Neural crest cell (in vitro differentiated cells): ENCODE data around the gene DIAPH2. TPM values are rescaled to one million over a fixed set of nuclear protein-coding genes. Genes with fewer than 3 reads are reported as not detected.

ENCODE experiments used
- DNase-seq: peaks from one replicate; pipeline ENCODE4 v3.0.0; 2021; ENCODE audit warnings: low read depth, mixed read lengths, low spot score
- H3K27ac Mint-ChIP-seq: one replicate; pipeline ENCODE4 v1.8.0; 2021; ENCODE audit warnings: mild to moderate bottlenecking, mixed read lengths; ENCODE audit not compliant: unreplicated experiment
- H3K27me3 Mint-ChIP-seq: 2 replicates; pipeline ENCODE4 v1.8.0; 2021; ENCODE audit warnings: low read depth, mild to moderate bottlenecking, mixed read lengths
- H3K36me3 Mint-ChIP-seq: 2 replicates; pipeline ENCODE4 v1.8.0; 2021; ENCODE audit warnings: low read depth, mild to moderate bottlenecking, mixed read lengths
- H3K4me1 Mint-ChIP-seq: 2 replicates; pipeline ENCODE4 v1.8.0; 2021; ENCODE audit warnings: mixed read lengths
- H3K4me3 Mint-ChIP-seq: one replicate; pipeline ENCODE4 v1.8.0; 2021; ENCODE audit warnings: mild to moderate bottlenecking, mixed read lengths
- H3K9me3 Mint-ChIP-seq: 2 replicates; pipeline ENCODE4 v1.8.0; 2021; ENCODE audit warnings: mixed read lengths
- total RNA-seq: library from RNA; stranded (reverse); gene quantifications from 2 replicates; pipeline ENCODE4 v1.2.1, GENCODE V29; 2021
- TF ChIP-seq, protein P1 (sequence below): fragments of 200-600 bp; sonication (generic); conservative IDR thresholded peaks from 2 replicates; pipeline ENCODE4 v1.5.0; 2021; ENCODE audit warnings: antibody characterized with exemption, mild to moderate bottlenecking

DIAPH2 gene
- total RNA-seq, 1 donor from 2014 or later = 8.4 TPM

DNA sequence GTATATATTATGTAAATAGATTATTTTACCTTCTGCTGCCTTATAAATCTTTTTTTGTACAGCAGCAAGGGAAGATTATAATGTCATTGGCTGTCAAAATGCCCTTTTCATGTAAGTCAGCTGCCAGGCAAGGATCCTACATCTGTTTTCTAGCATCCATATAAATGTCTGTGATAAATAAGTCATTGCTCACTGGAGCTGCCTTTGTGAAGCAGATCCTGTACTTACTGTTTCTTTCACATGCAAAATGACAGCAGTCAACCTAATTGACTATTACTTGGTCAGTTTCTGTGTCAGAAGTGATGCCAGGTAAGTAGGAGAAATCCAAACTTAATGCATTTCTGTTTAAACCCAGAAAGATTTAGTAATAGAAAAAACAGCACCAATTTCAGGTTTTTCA is 819.8 kb downstream of the DIAPH2 start:
- no peak overlapping the region for H3K27ac Mint-ChIP-seq
- H3K9me3 Mint-ChIP-seq = peaks cover 4% of the 10 kb centered on the region
- no peaks in the 10 kb centered on the region for H3K36me3 Mint-ChIP-seq
- TF ChIP-seq, protein P1, sequence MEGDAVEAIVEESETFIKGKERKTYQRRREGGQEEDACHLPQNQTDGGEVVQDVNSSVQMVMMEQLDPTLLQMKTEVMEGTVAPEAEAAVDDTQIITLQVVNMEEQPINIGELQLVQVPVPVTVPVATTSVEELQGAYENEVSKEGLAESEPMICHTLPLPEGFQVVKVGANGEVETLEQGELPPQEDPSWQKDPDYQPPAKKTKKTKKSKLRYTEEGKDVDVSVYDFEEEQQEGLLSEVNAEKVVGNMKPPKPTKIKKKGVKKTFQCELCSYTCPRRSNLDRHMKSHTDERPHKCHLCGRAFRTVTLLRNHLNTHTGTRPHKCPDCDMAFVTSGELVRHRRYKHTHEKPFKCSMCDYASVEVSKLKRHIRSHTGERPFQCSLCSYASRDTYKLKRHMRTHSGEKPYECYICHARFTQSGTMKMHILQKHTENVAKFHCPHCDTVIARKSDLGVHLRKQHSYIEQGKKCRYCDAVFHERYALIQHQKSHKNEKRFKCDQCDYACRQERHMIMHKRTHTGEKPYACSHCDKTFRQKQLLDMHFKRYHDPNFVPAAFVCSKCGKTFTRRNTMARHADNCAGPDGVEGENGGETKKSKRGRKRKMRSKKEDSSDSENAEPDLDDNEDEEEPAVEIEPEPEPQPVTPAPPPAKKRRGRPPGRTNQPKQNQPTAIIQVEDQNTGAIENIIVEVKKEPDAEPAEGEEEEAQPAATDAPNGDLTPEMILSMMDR = no peak
- no peaks in the 10 kb centered on the region for H3K27me3 Mint-ChIP-seq
- H3K4me3 Mint-ChIP-seq = no peak overlapping the region
- no peaks in the 10 kb centered on the region for H3K4me1 Mint-ChIP-seq
- DNase-seq = no peak

GRCh38 chrX:97517763-97518162 is 833.1 kb downstream of the DIAPH2 start:
- DNase-seq = no peak
- no peak overlapping the region for H3K27ac Mint-ChIP-seq
- no peaks in the 10 kb centered on the region for H3K27me3 Mint-ChIP-seq

DNA sequence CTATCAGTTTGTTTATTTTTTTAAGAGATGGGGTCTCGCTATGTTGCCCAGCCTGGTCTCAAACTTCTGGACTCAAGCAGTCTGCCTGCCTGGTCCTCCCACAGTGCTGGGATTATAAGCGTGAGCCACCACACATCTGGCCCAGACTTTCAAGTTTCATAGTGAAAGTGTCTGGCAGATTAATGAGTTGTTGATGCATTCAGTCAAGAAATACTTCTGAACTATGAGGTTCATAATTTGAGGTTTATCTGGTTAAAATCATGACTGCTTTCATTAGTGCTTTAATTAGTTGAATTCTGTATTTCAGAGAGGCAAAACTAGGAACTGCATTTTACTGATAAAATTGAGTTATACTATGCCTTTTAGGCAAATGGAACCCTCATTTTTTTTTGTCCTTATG is 837.7 kb downstream of the DIAPH2 start:
- H3K9me3 Mint-ChIP-seq = peaks cover 5% of the 10 kb centered on the region
- H3K27ac Mint-ChIP-seq = no peak overlapping the region
- H3K36me3 Mint-ChIP-seq = peaks cover 5% of the 10 kb centered on the region

More at GRCh38 chrX:97517763-97518162, 833.1 kb downstream of the DIAPH2 start:
- TF ChIP-seq, protein P1 = no peak
- Mint-ChIP-seq H3K4me1 (peaks cover 3% of the 10 kb centered on the region), H3K9me3 (peaks cover 2% of the 10 kb centered on the region), H3K4me3 (no peak overlapping the region), H3K36me3 (peaks cover 6% of the 10 kb centered on the region)

DNA sequence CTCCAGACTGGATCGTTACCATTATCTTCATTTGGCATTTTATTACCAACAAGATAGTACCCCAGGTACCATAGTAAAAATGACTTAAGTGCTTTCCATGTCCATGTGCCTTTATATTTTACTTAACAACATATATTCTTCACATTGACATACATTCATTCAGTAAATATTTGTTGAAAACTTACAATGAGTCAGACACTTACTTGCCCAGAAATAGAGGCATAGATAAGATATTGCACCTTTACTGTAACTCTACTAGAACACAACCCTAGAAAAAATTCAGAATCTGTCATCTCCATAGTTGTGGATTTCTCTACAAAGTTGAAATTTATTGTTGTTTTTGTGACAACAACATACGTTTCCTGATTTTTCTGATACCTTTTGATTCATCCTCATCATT is 839.7 kb downstream of the DIAPH2 start:
- Mint-ChIP-seq H3K4me3 (no peak overlapping the region), H3K27ac (no peak overlapping the region), H3K36me3 (peaks cover 12% of the 10 kb centered on the region), H3K4me1 (peaks cover 16% of the 10 kb centered on the region), H3K27me3 (no peaks in the 10 kb centered on the region), H3K9me3 (peaks cover 14% of the 10 kb centered on the region)
- DNase-seq = no peak
- TF ChIP-seq, protein P1 = no peak

More for the DNA sequence above, 837.7 kb downstream of the DIAPH2 start:
- Mint-ChIP-seq H3K4me3 (no peak overlapping the region), H3K4me1 (peaks cover 16% of the 10 kb centered on the region), H3K27me3 (no peaks in the 10 kb centered on the region)
- TF ChIP-seq, protein P1 = no peak
- DNase-seq = no peak

DNA sequence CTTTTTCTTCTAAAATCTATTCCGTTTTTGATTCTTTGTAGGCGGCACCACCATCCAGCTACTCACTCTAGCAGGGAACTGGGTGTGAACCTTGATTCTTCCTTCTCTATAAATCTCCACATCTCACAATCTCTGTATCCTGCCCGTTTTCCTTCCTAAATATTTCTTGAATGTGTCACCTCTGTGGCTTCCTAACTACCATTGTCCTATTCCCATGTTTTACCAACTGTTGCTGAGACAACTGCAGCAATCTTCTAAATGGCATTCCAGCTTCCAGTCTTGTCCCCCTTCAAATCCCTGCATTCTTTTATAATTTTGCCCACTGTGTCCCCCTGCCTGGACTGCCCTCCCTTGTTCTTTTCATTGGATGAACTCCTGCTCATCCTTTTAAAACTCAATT is 840.4 kb downstream of the DIAPH2 start:
- H3K4me1 Mint-ChIP-seq = peaks cover 16% of the 10 kb centered on the region
- no peak overlapping the region for H3K27ac Mint-ChIP-seq
- H3K4me3 Mint-ChIP-seq = no peak overlapping the region

More for the DNA sequence above, 840.4 kb downstream of the DIAPH2 start:
- Mint-ChIP-seq H3K9me3 (peaks cover 18% of the 10 kb centered on the region), H3K27me3 (no peaks in the 10 kb centered on the region), H3K36me3 (peaks cover 15% of the 10 kb centered on the region)
- TF ChIP-seq, protein P1 = no peak
- no peak for DNase-seq
